HUDEP-2 (cell line): ENCODE measurements around the gene CAPN1.
A peak's percentile ranks its signal among the peaks of the same experiment; 100 is the strongest.
"Not testable (repeated sequence)": the region's sequence is repeated elsewhere in the genome, so short reads cannot be mapped to it uniquely, and the experiment has no call there.

ENCODE experiments used
- DNase-seq, 76 experiments: peaks; one replicate each; lab custom pipeline; 2025; ENCODE audit not compliant: unreplicated experiment in 76 of 76; lab: John Stamatoyannopoulos, UW

Gene CAPN1

DNA sequence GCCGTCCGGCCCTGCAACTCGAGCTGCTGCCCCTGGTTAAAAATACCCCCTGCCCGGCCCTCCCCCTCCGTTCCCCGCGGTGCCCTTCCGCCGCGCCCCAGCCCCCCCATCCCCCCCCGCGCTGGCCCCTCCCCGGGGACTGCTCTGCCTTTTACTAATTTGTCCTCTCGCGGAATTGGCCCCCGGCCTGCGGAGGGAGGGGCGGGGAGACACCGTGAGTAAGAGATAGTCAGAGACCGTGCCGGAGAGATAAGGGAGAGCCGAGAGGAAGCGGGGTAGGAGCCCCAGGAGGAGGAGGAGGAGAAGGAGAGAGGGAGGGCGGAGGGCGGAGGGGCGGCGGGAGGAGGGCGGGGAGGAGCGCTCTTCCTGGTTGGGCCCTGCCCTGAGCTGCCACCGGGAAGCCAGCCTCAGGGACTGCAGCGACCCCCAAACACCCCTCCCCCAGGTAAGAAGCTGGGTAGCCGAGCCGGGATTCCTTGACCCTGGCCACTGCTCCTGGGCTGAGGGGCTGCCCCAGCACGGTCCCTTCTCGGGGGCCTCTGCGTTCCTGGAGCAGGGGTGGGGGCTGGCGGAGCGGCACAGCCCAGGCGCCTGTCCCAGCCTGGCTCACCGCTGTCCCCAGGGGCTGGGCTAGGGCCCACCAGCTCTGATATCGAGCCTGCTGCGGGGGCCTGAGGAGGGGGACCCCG is at the start of gene CAPN1:
CAPN1 (plus strand) TSS at position 360 of the 689 bp plus-strand sequence. CDS start 774 bp downstream, outside the sequence.
- peak in 74 of 76 experiments; percentile 54 to 99 (median 95) for DNase-seq

DNA sequence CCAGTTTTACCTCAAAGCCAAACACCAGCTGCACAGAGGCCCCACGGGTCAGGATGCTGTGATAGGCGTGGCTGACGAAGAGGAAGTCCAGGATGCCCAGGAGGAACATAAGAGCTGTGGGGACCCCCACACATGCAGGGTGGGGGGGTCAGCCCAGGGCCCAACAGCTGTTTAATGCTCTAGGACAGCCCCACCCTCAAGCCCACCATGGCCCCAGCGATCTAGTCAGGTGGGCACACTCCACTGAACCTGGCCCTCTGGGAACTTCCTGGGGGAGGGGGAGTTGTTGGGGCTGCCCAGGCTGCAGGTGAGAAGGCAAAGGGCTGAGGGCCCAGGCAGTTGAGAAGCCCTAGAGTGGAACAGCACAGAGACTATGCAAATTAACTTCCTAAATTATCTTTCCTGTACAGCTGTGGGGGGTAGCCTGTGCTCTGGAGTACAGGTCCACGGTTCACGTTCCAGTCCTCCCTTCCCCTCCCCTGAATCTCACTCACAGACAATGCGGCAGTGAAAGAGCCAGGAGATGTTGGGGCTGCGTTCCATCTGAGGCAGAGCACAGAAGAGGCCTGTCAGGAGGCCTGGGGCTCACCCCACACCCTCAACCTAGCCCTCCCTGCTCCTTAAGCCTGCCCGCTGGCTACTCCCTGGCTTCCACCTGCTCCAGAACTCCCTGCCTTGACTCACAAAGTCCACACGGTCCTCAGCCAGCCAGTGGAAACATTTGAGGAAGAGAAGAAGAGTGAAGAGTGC is 49.3 kb upstream of the CAPN1 start:
- no peak for DNase-seq

DNA sequence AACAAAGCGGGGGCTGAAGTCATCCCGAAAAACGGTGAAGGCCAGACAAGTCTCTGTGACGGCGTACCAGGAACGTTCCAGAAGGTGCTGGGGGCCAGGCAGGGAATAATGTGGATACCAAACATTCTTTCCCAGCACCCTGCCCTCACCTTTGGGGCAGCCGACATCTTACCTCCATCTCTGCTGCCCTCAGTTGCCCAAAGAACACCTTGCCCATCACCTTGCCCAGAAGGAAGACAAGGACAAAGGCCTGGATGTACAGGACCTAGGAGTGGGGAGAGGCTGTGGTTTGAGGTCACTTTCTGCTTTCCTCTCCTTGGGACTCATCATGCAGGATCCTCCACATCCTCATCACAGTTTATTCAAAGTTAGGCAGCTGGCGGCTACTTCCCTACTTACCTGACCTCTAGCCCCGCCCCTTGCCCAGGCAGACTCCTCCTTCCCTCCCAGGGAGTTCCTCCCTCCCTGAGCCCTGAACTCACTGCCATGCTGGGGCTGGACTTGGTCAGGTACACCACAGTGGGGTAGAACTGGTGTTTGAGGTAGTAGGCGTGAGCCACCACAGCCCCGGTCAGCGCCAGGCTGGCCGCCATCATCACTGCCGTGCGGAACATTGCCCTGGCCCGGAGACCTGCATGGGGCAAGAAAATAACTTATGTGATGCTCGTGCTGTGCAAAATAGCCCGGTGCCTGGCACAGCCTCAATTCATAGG is 48.6 kb upstream of the CAPN1 start:
- peak in 50 of 76 experiments; percentile 3 to 62 (median 42) for DNase-seq

DNA sequence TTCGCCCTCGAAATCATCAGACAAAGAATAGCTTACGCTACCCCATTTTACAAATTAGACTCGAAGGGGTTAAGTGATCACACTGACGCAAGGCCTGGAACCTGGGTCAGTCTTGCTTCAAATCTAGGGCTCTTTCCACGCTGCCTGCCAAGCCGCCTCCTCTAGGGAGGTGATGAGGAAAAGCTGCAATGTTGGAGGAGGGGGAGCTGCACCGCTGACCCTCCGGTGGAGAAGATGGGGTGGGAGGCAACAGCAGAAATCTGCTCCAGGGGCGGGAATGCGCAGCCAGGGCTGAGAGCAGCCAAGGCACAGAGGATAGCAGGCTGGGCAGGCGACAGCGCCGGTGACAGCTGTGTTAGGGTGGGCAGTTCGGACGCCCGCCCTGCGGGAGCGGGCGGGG is 48.0 kb upstream of the CAPN1 start:
- DNase-seq: no peak

DNA sequence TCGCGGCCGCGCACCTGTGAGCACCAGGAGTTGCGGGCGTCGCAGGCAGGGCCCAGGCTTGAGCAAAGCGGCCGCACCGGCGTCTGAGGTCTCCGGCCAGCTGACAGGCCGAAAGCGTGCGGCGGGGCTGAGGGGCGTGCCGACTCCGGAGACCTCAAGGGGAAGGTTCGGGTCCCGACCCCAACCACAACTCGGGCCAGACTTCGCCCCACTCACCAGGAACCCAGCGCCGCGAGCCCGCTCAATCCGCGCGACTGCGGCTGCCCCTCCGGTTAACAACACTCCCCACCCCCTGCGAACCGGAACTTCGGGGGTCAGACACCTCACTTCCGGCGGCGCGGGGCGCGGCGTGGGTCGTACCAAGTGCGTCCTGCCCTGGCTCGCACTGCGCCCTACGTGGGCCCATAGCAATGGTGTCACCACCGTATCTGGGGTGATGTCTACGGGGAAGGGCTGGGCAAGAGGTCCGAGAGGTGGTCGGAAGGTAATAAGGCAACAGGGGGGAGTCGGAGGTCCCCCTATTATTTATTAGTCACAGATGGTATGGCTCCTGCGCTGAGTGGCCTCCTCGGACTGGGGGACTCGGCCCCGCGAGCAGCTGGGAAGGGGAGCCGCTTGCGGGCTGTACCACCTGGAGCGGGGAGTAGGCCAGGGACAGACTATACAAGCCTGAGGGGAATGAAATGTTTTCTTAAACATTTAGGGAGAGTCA is 47.3 kb upstream of the CAPN1 start, which contains the start of gene SYVN1:
SYVN1 (minus strand) TSS at position 280 of the 712 bp plus-strand sequence. CDS start 918 bp downstream, outside the sequence.
- peak in 72 of 76 experiments; percentile 28 to 96 (median 80) for DNase-seq

DNA sequence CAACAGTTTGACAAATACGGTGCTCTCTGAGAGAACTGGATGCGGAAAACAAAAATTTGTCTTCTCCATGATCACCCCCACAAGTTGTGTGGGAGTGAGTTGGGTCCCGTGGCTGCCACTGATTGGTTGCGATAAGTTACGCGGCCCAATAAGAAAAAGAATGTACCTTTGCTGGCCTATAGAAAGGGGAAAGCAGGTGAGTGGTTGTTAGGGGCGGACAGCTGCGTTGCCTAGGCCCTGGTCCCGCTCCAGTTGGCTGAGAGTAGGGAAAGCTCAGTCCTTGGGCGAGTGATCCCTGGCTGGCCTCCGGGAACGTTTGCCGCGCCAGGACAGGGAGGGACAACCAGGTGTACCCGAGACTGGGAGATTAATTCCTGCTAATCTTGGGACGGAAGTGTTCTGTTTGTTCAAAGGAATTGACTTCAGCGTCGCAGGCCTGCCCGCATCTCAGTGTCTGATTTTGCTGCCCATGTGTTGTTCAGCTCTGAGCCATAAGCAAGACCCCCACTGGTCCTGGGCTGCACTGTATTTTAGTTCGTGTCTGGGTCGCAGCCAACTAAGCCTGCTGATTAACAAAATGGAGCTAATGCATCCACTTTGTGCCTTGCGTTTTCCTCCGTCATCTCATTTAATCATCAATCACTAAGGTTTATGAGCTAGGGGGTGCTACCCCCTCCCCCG is 46.6 kb upstream of the CAPN1 start:
- peak in 74 of 76 experiments; percentile 32 to 94 (median 84) for DNase-seq

DNA sequence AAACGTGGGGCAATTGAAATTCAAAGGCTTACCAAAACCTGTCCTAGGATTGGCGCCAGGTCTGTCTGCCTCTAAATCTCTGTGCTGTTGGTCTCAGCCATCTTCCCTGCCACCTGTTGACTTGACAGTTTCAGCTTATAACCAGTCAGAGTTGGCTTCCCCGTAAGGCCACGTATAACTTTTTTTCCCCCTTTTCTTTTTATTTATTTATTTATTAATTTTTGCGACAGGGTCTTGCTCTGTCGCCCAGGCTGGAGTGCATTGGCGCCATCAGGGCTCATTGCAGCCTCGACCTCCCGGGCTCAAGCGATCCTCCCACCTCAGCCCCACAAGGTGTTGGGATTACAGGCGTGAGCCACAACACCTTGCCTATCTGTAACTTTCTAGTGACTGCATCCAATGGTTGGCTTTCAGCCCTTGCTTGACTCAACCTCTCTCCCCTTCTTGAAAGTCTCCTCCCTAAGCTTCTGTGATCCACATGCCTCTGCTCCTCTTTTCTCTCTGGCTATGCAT is 46.0 kb upstream of the CAPN1 start:
- no peak for DNase-seq

DNA sequence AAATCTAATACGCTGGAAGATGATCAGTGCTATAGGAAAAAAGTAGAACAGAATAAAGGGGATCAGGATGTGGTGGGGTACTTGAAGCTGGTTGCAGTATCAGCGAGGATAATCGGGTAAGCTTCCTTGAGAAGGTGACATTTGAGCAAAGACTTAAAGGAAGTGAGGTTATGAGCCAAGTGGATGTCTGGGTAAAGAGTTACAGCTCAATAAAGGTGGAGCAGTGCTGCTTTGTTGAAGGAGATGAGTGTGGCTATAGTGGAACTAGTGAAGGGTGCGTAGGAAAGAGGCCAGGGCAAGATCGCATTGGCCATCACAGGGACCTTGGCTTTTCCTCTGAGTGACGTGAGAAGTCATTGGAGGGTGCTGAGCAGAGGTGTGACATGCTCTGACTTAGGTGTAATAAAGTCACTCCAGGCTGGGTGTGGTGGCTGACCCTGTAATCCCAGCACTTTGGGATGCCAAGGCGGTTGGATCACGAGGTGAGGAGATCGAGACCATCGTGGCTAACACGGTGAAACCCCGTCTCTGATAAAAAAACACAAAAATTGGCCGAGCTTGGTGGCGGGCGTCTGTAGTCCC is 45.1 kb upstream of the CAPN1 start:
- DNase-seq: no peak

DNA sequence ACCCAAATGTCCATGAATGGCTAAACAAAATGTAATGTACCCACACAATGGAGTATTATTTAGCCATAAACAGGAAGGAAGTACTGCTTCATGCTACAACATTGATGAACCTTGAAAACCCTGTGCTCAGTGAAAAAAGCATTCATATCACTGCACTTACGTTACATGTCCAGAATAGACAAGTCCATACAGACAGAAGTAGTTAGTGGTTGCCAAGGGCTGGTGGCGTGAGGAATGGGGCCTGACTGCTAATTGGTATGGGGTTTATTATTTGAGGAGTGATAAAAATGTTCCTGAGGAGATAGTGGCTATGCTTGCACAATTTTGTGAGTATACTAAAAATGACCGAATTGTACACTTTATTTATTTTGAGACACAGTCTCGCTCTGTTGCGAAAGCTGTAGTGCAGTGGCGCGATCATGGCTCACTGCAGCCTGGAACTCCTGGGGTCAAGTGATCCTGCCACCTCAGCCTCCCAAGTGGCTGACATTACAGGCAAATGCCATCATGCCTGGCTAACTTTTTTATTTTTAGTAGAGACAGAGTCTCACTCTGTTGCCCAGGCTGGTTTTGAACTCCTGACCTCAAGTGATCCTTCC is 39.7 kb upstream of the CAPN1 start:
- no peak for DNase-seq

DNA sequence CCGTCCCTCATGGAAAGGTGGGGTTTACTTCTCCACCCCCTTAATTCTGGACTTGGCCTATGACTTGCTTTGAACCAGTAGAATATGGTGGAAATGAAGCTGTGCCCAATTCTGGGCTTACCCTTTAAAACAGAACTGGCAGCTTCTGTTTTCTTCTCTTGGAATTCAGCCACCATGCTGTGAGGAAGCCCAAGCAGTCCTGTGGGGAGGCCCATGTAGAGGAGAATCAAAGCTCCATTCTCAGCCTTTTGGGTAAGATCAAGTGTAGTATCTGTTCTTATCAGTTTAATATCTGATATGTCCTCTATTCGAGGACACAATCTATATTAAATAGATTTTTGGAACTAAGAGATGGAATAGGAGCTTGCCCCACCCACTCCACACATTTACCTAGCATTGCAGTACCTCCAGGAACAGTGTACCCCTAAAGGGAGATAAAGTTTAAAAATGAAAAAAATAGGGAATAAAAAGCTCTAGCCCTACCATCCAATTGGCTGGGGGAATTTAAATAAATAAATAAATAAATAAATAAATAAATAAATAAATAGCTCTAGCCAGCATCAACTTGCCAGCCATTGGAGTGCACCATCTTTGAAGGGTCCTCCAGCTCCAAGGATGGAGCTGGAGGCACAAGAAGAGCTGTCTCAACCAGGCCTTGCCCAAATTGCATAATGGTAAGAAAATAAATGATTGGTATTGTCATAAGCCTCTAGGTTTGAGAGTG is 34.2 kb upstream of the CAPN1 start:
- DNase-seq: no peak

DNA sequence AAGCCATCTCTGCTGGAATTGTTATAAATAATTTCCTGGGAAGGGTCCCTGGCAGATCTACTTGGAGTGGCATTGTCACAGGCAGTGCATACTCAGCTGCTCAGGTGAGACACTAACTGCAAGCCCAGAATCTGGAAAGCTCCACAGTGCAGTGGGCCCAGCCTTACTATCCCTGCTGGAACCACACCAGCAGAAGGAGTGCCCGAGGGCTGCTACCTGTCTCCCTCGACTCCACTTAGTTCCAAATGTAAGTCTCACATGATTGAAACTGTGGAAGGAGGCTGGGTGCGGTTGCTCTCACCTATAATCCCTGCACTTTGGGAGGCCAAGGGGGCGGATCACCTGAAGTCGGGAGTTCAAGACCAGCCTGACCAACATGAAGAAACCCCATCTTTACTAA is 33.1 kb upstream of the CAPN1 start:
- DNase-seq: no peak

DNA sequence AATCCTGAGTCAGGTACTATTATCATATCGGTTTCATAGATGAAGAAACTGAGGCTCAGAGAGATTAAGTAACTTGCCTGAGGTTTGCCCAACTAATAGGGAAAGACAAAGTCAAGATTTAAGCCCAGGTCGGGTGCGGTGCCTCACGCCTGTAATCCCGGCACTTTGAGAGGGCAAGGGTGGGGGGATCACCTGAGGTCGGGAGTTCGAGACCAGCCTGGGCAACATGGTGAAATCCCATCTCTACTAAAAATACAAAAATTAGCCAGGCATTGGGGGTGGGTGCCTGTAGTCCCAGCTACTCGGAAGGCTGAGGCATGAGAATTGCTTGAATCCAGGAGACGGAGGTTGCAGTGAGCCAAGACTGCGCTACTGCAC is 31.6 kb upstream of the CAPN1 start:
- DNase-seq: not testable (repeated sequence)

DNA sequence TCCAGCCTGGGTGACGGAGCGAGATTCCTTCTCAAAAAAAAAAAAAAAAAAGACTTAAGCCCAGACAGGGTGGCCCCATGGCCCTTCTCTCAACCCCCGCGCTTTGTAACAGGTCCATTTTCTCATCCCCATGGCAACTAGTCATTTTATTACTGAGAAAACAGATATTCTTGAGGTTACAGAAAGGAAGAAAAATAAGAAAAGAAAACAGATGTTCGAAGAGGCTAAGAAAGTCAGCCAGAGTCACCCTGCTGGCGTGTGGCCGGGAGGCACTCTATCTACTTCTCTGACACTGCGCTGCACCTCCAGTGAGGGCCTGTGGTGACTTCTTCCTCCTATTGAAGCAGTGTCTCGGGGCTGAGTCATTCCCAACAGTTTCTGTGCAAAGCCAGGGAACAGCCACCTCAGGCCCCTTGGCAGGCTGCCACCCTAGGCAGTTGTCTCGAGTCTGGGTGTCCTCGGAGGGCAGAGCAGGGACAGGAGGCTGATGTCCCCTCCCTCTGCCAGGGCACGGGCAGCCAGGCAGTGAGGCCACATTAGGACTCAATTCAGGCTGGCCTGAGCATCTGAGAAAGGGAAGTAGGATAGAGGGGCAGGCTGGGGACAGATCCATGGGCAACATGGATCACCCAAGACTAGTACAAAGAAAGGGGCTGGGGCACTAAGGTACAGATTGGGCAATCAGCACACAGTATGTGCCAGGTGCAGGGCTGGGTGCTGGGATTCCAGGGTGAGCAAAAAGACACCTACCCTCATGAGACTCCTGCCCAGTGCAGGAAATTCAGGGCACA is 31.0 kb upstream of the CAPN1 start:
- peak in 74 of 76 experiments; percentile 36 to 93 (median 85) for DNase-seq

DNA sequence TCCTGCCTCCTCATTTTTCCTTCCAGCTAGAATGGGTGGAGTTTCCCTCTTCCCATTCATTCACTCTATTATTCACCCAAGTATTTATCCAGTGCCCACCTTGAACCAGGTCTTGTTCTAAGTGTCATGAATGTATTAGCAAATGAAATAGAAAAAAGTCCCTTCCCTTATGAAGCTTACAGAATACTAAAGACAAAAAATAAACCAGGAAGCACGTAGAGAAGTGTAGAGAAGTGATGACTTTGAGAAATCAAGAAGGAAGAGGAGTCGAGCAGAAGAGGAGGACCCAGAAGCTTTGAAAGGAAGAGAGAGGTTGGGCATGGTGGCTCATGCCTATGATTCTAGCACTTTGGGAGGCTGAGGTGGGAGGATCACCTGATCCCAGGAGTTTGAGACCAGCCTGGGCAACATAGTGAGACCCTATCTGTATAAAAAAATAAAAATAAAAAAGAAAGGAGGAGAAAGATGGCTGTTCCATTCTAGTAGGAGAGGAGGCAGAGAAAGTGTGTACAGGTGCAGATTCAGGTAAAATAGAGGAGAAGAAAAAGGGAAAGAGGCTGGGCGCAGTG is 30.3 kb upstream of the CAPN1 start:
- DNase-seq: no peak

DNA sequence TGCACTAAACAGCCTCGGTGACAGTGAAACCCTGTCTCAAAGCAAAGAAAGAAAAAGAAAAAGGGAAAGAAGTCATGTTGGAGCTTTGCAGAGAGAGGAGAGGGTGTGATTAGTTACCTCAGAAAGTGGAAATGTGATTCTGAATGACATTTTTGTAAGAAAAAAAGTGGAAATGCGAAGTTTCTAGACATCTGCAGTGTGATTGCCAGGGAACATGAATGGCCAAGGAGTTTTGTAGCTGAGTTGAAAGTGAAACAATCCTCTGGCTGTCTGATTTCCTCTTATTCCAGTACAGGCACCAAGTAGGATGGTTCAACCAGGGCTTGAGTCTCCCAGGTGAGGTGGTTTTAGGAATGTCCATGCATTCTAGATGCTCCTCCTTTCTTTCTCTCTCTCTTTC is 29.6 kb upstream of the CAPN1 start:
- no peak for DNase-seq

DNA sequence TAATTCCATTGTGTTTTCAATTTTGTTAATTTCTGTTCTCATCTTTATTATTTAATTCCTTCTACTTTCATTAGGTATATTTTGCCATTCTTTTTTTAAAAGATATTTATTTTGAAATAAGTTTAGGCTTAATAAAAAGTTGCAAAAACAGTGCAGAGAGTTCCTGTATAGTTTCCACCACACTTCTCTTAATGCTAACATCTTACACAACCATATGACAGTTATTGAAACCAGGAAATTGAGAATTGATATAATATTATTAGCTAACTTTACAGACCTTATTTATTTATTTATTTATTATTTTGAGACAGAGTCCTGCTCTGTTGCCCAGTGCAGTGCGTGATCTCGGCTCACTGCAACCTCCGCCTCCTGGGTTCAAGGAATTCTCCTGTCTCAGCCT is 25.5 kb upstream of the CAPN1 start:
- no peak for DNase-seq

DNA sequence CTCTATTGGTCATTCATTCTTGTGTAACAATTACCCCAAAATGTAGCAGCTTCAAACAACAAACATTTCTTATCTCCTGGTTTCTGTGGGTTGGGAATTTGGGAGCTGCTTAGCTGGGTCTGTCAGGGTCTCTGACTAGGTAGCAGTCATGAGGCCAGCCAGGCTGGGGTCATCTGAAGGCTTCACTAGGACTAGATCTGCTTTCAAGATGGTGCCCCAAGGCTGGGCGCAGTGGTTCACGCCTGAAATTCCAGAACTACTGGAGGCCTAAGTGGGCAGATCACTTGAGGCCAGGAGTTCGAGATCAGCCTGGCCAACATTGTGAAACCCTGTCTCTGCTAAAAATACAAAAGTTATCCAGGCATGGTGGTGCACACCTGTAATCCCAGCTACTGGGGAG is 24.8 kb upstream of the CAPN1 start:
- no peak for DNase-seq
